ENCODE data around the gene ADGRE2. TPM values are rescaled to one million over a fixed set of nuclear protein-coding genes. Genes with fewer than 3 reads are reported as not detected.
"Not testable (repeated sequence)": the region's sequence is repeated elsewhere in the genome, so short reads cannot be mapped to it uniquely, and the experiment has no call there.

The ADGRE2 gene
- under 0.01 TPM for total RNA-seq

DNA sequence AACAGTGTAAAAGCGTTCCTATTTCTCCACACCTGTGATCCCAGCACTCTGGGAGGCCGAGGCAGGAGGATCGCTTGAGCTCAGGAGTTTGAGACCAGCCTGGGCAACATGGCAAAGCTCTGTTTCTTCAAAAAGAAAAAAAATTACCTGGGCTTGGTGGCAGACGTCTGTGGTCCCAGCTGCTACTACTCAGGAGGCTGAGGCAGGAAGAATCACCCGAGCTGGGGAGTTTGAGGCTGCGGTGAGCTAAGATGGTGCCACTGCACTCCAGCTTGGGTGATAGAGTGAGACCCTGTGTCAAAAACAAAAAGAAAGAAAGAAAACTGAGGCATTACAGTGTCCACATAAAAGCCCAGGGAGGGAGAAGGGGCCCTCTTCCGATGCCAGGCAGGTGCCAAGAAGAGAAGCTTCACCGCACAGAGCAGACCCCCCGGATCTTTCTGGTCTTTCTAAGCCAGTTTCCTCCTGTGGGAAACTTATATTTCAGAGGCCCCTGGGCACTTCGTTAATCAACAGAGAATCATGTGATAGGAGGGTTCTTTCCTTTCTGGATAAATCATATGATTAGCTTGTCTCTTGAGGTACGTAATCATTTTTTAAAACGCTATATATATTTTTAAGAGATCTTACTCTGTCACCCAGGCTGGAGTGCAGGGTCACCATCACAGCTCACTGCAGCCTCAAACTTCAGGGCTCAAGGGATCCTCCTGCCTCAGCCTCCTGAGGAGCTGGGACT lies at the start of gene ADGRE2:
ADGRE2 (minus strand) TSS at position 451 of the 736 bp plus-strand sequence. CDS start 1,804 bp downstream, outside the sequence.
- FAIRE-seq; DNase-seq (ENCODE audit: low spot score in 2 of 2): not testable (repeated sequence)

DNA sequence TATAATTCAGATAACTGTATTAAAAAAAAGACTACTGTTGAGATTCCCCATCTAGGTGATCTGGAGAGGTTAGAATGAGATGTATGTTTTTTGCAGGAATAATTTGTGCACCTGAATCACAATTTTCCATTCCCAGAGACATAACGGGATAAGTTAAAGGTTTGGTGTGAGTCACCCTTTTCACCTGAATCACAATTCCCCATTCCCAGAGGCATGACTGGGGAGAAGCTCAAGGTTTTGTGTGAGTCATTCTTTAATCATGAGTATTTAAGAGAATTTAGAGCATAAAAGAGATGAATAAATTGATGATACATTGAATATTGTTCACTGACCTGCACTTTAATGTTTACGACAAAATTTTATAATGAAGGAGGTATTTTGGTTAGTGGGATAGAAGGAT lies 47.6 kb upstream of the ADGRE2 start:
- FAIRE-seq, result no peak
- DNase-seq (ENCODE audit: low spot score in 2 of 2), result no peak

- no peak for DNase-seq (ENCODE audit: low spot score in 2 of 2)
- no peak for FAIRE-seq
Measured at GRCh38 chr19:14821937-14822336, 43.6 kb upstream of the ADGRE2 start.

DNA sequence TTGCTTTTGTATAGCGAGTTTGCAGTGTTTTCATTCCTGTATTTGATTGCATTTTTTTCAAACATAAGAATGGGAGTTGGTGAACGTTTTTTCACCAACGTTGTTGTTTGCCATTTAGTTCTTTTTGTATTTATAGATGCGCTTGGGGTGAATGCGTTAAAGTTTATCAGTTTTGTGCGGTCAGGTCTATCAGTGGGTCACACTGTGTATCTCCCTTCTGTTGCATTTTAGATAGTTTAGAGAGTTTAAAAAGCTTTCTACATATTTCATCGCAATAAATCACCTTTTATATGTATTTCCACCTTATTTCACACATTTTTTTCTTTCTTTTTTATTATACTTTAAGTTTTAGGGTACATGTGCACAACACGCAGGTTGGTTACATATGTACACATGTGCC lies 40.2 kb upstream of the ADGRE2 start:
- no peak for FAIRE-seq
- no peak for DNase-seq (ENCODE audit: low spot score in 2 of 2)

- DNase-seq (ENCODE audit: low spot score in 2 of 2) (no peak), FAIRE-seq (no peak)
Measured at GRCh38 chr19:14817052-14817451, 38.7 kb upstream of the ADGRE2 start.

GRCh38 chr19:14814982-14815652 lies 36.8 kb upstream of the ADGRE2 start:
- FAIRE-seq, result no peak
- DNase-seq (ENCODE audit: low spot score in 2 of 2), result no peak

GRCh38 chr19:14809272-14810057 lies 31.1 kb upstream of the ADGRE2 start:
- DNase-seq (ENCODE audit: low spot score in 2 of 2) (no peak), FAIRE-seq (no peak)

DNA sequence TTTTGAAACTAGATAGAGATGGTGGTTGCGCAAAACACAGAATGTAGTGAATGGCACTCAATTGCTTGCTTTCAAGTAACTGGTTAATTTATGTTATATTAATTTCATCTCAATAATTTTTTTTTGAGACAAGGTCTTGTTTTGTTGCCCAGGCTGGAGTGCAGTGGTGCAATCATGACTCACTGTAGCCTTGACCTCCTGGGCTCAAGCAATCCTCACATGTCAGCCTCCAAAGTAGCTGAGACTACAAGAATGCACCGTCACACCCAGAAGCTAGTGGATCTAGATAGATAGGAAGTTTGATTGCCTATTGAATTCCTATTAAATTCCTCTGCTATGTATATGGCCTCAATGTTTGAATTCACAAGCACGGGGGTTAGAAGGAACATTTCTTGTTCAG lies 26.4 kb upstream of the ADGRE2 start:
- FAIRE-seq, result no peak
- DNase-seq (ENCODE audit: low spot score in 2 of 2), result no peak

DNA sequence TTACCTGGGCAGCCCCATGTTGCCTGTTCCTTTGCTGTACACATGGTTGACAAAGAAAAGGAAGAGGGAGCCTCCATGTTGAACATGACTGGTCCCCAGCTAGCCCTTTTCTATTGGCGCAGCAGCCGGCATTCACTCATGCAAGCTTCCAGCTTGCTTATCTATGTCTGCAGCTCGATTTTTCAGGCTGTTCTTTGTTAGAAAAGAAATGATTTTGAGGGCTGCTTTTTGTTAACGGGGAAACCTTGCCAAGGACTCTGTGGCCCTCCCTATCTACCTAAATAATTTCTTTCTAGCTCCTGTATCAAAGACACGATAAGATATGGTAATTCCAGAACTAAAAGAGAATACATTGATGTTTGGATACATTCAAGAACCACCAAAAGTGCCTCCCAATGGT lies 20.4 kb upstream of the ADGRE2 start:
- DNase-seq (ENCODE audit: low spot score in 2 of 2), result no peak
- FAIRE-seq, result no peak

- FAIRE-seq (no peak), DNase-seq (ENCODE audit: low spot score in 2 of 2) (no peak)
Measured at GRCh38 chr19:14796021-14796420, 17.7 kb upstream of the ADGRE2 start.

DNA sequence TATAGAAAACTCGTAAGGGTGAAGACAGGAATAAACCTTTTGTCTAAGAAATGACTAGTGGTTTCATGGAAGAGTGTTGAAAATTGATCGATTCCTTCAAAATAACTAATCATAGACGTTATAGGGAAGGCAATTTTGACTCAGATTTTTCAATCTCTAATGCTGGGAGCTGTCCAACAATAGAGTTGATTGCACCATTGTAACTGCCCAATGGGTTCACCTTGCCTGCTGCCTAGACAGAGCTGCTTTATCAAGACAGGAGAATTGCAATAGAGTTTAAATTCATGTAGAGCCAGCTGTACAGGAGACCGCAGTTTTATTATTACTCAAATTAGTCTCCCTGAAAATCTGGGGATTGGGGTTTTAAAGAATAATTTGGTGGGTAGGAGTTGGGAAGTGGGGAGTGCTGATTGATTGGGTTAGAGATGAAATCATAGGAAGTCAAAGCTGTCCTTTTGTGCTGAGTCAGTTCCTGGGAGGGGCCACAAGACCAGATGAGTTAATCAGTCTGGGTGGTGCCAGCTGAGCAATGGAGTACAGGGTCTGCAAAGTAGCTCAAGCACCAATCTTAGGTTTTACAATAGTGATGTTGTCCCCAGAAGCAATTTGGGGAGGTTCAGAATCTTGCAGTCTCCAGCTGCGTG lies 16.8 kb upstream of the ADGRE2 start:
- DNase-seq (ENCODE audit: low spot score in 2 of 2) (no peak), FAIRE-seq (no peak)

- DNase-seq (ENCODE audit: low spot score in 2 of 2); FAIRE-seq: not testable (repeated sequence)
Measured at GRCh38 chr19:14792250-14792649, 13.9 kb upstream of the ADGRE2 start.

DNA sequence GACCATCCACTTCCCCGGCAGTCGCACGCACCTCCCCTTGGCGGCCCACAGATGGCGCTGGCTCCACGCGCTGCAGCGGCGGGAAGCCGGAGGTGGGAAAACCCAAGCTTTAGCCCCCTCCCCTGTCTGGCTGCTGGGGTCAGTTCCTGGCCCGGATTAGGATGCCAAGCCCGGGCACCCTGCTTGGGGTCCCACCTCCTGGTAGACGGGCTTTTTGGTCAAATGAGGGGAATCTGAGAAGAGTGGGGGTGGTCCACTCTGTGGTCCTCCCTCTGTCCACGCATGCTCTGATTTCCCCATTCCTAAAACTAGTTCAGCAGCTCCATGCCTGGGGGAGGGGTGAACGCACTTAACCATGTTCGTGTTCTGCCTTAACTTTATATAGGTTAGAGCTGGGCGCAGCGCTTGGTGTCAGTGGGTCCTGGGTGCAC lies 8.1 kb upstream of the ADGRE2 start:
- FAIRE-seq (no peak), DNase-seq (ENCODE audit: low spot score in 2 of 2) (no peak)

DNA sequence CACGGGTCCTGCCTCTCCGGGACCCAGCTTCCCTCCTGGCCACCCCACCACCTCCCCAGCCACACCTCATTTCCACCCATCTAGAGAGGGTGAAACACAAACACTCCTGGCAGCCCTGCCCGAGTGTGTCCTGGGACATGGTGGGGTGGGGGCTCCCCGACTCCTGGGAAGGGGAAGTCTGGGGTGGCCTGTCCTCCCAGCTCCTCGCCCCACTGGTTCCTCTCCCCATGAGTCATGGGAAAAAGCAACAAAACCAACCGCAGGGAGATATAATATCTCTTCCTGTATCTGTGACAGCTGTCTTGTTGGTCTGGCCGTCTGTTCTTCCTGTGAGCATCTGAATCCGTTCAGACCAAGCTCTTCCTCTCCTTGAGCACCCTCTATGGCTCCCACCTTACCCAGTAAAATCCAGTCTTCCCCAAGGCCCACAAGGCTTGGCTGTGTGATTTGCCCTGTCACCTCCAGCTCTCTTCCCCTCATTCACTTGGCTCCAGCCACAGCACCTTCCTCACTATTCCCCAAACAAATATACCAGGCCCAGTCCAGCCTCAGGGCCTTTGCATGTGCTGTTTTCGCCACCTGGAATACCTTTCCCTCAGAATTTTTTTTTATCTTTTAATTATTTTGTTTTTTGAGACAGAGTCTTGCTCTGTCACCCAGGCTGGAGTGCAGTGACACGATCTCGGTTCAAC lies 6.9 kb upstream of the ADGRE2 start:
- not testable (repeated sequence) for DNase-seq (ENCODE audit: low spot score in 2 of 2); FAIRE-seq

GRCh38 chr19:14784730-14785101 lies 6.4 kb upstream of the ADGRE2 start:
- not testable (repeated sequence) for FAIRE-seq; DNase-seq (ENCODE audit: low spot score in 2 of 2)

DNA sequence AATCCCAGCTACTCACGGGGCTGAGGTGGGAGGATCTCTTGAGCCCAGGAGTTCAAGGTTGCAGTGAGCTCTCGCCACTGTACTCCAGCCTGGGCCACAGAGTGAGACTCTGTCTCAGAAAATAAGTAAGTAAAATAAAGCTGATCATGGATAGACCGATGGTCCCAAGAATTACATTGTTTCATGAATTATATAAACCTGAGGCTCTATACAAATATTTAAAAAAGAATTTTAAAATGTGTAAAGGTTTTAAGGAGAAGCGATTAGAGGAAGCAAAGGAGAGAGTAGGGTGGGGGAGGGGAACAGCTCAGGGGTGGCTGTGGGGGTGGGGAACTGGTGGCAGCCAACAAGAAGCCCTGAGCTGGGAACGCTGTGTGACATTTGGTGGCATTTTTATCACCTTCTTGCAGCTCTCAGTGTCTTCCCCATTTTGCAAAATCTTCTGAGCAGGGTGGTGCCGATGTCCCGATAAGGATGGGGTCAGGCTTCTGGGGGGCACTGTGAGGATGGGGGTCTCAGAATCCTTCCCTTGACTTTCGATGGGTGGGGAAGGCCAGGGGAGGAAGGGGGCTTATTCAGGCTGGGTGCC lies 5.1 kb upstream of the ADGRE2 start:
- DNase-seq (ENCODE audit: low spot score in 2 of 2); FAIRE-seq: not testable (repeated sequence)

- FAIRE-seq, result no peak
- DNase-seq (ENCODE audit: low spot score in 2 of 2), result no peak
Measured at GRCh38 chr19:14782626-14783409, 4.5 kb upstream of the ADGRE2 start.

GRCh38 chr19:14781713-14782536 lies 3.6 kb upstream of the ADGRE2 start:
- FAIRE-seq; DNase-seq (ENCODE audit: low spot score in 2 of 2): not testable (repeated sequence)
